ENCODE measurements around the gene NOTCH1.
A peak's percentile ranks its signal among the peaks of the same experiment; 100 is the strongest.

NOTCH1 gene

GRCh38 chr9:136456258-136456657, 89.6 kb downstream of the NOTCH1 start:
- H3K27ac ChIP-seq = no peak overlapping the region
- no peak for TF ChIP-seq CTCF (conservative IDR thresholded peaks at IDR 0.05)

GRCh38 chr9:136455043-136456002, 90.5 kb downstream of the NOTCH1 start:
- no peak for TF ChIP-seq CTCF (conservative IDR thresholded peaks at IDR 0.05)

GRCh38 chr9:136454026-136454796, 91.6 kb downstream of the NOTCH1 start:
- TF ChIP-seq CTCF (conservative IDR thresholded peaks at IDR 0.05) = no peak
- H3K27ac ChIP-seq = no peak overlapping the region

More at GRCh38 chr9:136455043-136456002, 90.5 kb downstream of the NOTCH1 start:
- H3K27ac ChIP-seq = no peak overlapping the region

- no peak overlapping the region for H3K27ac ChIP-seq
- TF ChIP-seq CTCF (conservative IDR thresholded peaks at IDR 0.05) = no peak
These were observed 92.5 kb downstream of the NOTCH1 start for GRCh38 chr9:136453326-136453725.

- TF ChIP-seq CTCF (conservative IDR thresholded peaks at IDR 0.05) = peak; percentile 22; the same call in 1 of the 2 replicates
- no peak overlapping the region for H3K27ac ChIP-seq
These were observed 94.5 kb downstream of the NOTCH1 start for GRCh38 chr9:136451221-136451877.

- TF ChIP-seq CTCF (conservative IDR thresholded peaks at IDR 0.05) = no peak
- H3K27ac ChIP-seq = no peak overlapping the region
These were observed 97.2 kb downstream of the NOTCH1 start for GRCh38 chr9:136448655-136449054.

Data from VCaP (cell line).